Ectodermal cell (in vitro differentiated cells): ENCODE results near the gene SLC39A3.

Experiments
- H3K27ac ChIP-seq: 2 replicates; pipeline ENCODE4 v1.7.0; 2013; ENCODE audit warnings: mild to moderate bottlenecking, low read depth, low read length; ENCODE audit not compliant: insufficient read depth, poor library complexity, severe bottlenecking
- H3K27me3 ChIP-seq: 2 replicates; pipeline ENCODE4 v1.7.0; 2013; ENCODE audit warnings: mild to moderate bottlenecking, low read length; ENCODE audit not compliant: insufficient read depth, control insufficient read depth, poor library complexity, severe bottlenecking
- H3K36me3 ChIP-seq: one replicate; pipeline ENCODE4 v1.7.0; 2013; ENCODE audit warnings: low read length; ENCODE audit not compliant: control insufficient read depth, insufficient read depth
- H3K4me1 ChIP-seq: one replicate; pipeline ENCODE4 v1.7.0; 2013; ENCODE audit warnings: low read length; ENCODE audit not compliant: control insufficient read depth, insufficient read depth
- H3K4me3 ChIP-seq: 2 replicates; pipeline ENCODE4 v1.7.0; 2013; ENCODE audit warnings: low read depth, low read length, control low read depth; ENCODE audit not compliant: insufficient read depth
- H3K9me3 ChIP-seq: 2 replicates; pipeline ENCODE4 v1.7.0; 2013; ENCODE audit warnings: mild to moderate bottlenecking, low read length, moderate library complexity; ENCODE audit not compliant: control insufficient read depth
- WGBS, 2 experiments: methylation state at CpG; one replicate each; pipeline ENCODE4 v1.1.7; 2013; ENCODE audit warnings: missing lambda C conversion rate in 2 of 2; 5-methylcytosine and 5-hydroxymethylcytosine counted together

SLC39A3 gene

DNA sequence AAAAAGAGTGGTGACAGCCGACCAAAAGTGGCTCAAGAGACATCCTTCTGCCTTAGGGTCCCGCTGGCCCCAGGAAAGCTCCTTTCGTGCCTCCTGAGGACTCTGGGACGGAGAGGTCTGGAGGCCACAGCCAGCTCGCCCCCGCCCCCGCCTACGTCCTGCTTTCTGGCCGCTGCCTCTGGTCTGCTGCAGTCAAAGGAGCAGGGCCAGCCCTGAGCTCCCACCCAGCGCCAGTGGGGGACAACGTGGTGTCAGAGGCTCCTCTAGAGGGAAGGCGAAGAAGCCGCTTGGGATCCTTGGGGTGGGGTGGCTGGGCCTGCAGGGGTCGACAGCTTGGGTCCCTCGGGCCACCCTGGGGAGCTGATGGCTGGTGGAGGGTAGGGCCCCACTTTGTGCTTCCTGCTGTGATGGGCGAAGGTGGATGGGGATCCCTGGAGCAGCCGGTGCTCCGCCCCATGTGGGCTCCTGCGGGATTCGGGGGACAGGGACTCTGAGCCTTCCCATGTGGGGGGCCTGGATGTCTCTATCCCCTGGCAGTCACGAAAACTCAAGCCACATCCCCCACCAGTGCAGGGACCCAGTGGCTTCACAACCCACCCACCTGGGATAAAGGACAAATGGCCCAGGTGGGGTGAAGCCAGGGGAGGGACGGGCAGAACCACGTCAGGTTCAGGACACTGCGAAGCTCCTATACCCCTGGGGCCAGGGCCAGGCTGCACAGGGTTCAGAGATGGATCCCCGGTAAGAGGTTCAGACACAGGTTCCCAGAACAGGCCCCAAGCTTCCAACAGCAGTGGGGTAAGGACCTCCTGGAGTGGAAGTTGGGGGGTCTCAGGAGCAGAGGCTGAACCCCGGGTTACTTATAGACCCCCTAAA lies 9.6 kb downstream of the SLC39A3 start:
- Histone ChIP-seq H3K36me3 (no peaks in the 10 kb centered on the region), H3K27ac (no peak overlapping the region), H3K27me3 (peaks cover 12% of the 10 kb centered on the region), H3K4me1 (peaks cover 3% of the 10 kb centered on the region), H3K9me3 (no peaks in the 10 kb centered on the region), H3K4me3 (no peak overlapping the region)
- 92 to 95% methylated on average over 26 of the region's 26 CpGs for WGBS, 2 experiments

DNA sequence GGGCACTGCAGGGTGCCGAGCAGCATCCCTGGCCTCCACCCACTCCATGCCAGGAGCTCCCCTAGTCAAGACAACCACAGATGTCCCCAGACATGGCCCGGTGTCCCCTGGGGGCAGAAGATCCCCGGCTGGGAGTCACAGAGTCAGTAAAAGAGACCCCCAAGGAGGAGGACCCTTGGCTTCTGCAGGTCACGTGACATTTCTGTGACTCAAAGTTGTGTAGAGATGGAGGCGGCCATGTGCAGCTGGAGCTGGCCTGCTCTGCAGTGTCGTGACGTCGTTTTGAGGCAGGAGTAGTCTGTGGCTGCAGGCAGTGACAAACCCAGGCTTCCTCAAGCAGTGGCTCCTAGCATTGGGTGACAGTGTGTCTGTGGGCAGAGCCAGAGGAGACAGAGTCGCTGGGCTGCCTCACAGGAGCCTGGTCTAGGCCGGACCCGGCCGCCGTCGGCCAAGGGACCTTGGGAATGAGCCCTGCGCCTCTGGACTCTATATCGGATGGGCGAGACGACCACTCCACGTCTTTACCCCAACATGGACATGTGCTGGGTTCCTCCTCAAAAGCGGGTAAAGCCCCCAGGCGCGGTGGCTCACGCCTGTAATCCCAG lies 10.9 kb downstream of the SLC39A3 start:
- H3K27ac ChIP-seq = no peak overlapping the region
- no peaks in the 10 kb centered on the region for H3K36me3 ChIP-seq
- H3K9me3 ChIP-seq = no peaks in the 10 kb centered on the region
- peaks cover 13% of the 10 kb centered on the region for H3K27me3 ChIP-seq
- no peak overlapping the region for H3K4me3 ChIP-seq
- 93% methylated on average over 23 of the region's 23 CpGs for WGBS, 2 experiments
- peaks cover 3% of the 10 kb centered on the region for H3K4me1 ChIP-seq

DNA sequence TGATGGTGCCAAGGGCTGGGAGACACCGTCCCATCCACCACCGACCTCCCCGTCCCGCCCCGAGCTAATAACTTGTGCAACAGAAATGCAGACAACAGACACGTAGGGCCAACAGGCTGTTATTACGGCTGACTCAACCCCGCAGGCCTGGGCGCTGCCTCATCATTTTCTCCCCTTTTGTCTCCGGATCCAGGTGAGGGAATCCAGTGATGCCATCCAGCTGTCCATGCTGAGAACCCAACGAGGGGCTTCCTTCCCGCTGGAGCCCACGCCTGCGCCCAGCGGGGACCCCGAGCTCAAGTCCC lies 12.2 kb downstream of the SLC39A3 start:
- peaks cover 20% of the 10 kb centered on the region for H3K27me3 ChIP-seq
- 84 to 85% methylated on average over 16 of the region's 16 CpGs for WGBS, 2 experiments
- no peak overlapping the region for H3K27ac ChIP-seq
- no peak overlapping the region for H3K4me3 ChIP-seq
- no peaks in the 10 kb centered on the region for H3K36me3 ChIP-seq
- H3K9me3 ChIP-seq = no peaks in the 10 kb centered on the region
- peaks cover 3% of the 10 kb centered on the region for H3K4me1 ChIP-seq

DNA sequence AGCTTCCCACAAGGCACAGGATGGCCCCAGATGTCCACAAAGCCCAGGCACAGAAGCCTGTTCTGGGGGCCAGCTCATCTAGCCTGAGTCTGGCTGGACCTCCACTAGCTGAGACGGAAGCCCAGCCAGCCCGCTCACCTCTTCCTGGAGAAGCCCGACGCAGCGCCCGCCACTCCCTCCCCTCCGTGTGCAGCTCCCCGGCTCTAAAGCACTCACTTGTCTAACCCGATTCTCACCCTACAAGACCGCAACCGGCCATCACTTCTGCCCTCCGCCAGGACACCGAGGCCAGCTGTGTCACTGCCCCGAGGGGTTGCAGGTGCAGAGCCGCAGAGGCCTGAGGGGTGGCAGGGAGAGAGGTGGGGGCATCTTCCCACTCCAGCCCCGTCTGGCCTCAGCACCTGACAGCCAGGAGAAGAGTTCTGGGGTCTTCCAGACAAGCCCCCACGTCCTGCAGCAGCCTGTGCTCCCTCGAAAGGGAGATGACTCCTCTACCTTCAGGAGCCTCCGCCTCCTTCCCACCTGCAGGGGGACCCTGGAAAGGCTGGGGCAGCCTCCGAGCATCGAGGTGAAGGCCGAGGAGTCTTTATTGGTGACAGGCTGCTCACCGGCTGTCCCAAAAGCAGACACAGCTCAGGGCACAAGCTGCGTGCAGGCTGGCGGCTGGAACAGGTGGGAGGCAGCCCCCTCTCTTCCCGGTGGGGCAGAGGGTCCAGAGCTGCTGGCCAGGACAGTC lies 12.7 kb downstream of the SLC39A3 start:
- Histone ChIP-seq H3K36me3 (no peaks in the 10 kb centered on the region), H3K4me3 (no peak overlapping the region), H3K27me3 (peaks cover 25% of the 10 kb centered on the region), H3K27ac (no peak overlapping the region), H3K9me3 (no peaks in the 10 kb centered on the region), H3K4me1 (peaks cover 3% of the 10 kb centered on the region)
- 47 to 49% methylated on average over 26 of the region's 26 CpGs for WGBS, 2 experiments

DNA sequence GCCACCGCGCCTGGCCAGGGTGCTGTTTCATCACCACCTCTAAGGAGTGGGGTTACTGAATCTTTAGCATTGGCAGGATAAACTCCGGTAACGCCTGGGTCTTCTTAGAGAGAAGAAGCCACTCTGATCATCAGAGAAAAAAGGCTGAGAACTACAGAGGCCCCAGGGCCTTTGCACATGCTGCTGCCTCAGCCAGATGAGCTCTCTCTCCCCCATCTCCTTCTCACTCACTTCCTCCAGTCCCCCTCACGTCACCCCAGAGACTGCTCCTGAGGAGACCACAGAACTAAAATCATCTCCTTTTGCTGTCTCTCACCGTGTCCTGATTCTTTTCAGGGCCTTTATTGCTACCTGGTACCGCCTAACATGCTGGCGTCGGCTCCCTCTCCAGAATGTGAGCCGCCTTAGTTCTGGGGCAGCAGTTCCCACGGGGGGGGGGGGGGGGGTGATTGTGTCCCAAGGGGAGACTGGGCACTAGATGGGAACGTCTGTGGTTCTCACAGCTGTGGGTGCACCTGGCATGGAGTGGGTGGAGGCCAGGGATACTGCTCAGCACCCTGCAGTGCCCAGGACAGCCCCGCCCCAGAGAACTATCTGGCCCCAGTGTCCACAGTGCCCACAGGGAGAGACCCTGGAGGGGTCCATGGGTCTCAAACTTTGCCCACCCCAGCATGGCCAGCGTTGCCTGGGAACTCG lies 13.5 kb downstream of the SLC39A3 start:
- Histone ChIP-seq H3K36me3 (no peaks in the 10 kb centered on the region), H3K4me1 (peaks cover 7% of the 10 kb centered on the region), H3K9me3 (no peaks in the 10 kb centered on the region), H3K27ac (no peak overlapping the region), H3K4me3 (no peak overlapping the region), H3K27me3 (peaks cover 33% of the 10 kb centered on the region)
- WGBS, 2 experiments = 84 to 86% methylated on average over 15 of the region's 15 CpGs

DNA sequence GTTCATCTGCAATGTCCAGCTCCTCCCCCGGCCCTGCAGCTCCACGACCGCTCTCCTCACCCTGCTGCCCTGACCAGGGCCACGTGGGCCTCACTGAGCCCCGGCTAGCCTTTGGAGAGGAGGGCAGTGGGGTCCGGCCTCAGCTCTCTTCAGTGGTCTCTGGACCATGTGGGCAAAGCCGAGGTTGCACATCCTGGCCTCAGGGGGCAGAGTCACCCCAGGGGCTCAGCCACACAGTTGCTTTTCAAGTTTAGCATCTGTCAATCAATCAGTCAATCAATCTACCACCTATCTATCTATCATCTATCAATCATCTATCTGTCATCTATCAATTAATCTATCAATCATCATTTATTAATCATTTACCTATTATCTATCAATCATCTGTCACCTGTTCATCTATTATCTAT lies 15.7 kb downstream of the SLC39A3 start:
- H3K4me3 ChIP-seq = no peak overlapping the region
- H3K27me3 ChIP-seq = peaks cover 43% of the 10 kb centered on the region
- peaks cover 19% of the 10 kb centered on the region for H3K4me1 ChIP-seq
- H3K36me3 ChIP-seq = no peaks in the 10 kb centered on the region
- H3K27ac ChIP-seq = no peak overlapping the region
- no peaks in the 10 kb centered on the region for H3K9me3 ChIP-seq
- WGBS, 2 experiments = 67 to 71% methylated on average over 7 of the region's 7 CpGs

DNA sequence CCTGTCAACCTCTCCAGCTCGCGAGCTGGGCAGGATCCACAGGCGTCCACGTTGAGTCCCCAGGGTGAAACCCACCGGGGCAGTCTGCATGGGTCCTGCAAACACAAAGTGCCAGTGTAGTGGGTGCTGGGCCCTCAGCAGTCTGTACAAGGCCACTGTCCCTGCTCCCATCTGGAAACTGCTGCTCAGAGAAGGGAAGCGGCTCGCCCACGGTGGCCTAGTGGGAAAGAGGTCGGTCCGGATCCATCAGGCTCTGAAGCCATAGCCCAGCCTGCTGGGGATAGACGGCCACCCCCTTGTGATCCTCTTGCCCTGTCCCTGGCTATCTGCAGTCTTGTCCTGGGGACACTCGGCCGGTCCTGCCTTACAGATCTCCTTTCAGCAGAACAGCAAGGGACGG lies 16.1 kb downstream of the SLC39A3 start:
- Histone ChIP-seq H3K9me3 (no peaks in the 10 kb centered on the region), H3K27me3 (peaks cover 43% of the 10 kb centered on the region), H3K27ac (no peak overlapping the region), H3K36me3 (no peaks in the 10 kb centered on the region), H3K4me3 (no peak overlapping the region), H3K4me1 (peaks cover 19% of the 10 kb centered on the region)
- 78 to 83% methylated on average over 14 of the region's 14 CpGs for WGBS, 2 experiments

DNA sequence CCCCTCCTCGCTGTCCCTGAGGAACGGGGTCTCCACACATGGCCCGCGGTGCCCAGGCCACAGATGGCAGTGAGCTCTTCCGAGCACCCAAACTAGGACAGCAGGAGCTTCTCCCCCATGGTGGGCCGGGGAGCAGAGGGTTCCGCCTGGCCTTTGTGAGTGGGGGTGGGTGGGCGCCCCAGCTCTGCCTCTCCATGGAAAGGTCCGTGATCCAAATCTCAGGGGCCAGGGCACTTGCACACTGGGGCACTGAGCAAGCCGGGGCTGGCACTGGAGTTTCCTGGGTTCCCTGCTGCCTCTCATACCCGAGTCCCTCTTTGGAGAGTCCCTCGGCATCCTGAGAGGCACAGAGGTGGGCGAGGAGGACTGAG lies 16.5 kb downstream of the SLC39A3 start:
- Histone ChIP-seq H3K9me3 (no peaks in the 10 kb centered on the region), H3K27ac (no peak overlapping the region), H3K27me3 (peaks cover 43% of the 10 kb centered on the region), H3K4me3 (no peak overlapping the region), H3K4me1 (peaks cover 19% of the 10 kb centered on the region), H3K36me3 (no peaks in the 10 kb centered on the region)
- 91 to 92% methylated on average over 13 of the region's 13 CpGs for WGBS, 2 experiments

DNA sequence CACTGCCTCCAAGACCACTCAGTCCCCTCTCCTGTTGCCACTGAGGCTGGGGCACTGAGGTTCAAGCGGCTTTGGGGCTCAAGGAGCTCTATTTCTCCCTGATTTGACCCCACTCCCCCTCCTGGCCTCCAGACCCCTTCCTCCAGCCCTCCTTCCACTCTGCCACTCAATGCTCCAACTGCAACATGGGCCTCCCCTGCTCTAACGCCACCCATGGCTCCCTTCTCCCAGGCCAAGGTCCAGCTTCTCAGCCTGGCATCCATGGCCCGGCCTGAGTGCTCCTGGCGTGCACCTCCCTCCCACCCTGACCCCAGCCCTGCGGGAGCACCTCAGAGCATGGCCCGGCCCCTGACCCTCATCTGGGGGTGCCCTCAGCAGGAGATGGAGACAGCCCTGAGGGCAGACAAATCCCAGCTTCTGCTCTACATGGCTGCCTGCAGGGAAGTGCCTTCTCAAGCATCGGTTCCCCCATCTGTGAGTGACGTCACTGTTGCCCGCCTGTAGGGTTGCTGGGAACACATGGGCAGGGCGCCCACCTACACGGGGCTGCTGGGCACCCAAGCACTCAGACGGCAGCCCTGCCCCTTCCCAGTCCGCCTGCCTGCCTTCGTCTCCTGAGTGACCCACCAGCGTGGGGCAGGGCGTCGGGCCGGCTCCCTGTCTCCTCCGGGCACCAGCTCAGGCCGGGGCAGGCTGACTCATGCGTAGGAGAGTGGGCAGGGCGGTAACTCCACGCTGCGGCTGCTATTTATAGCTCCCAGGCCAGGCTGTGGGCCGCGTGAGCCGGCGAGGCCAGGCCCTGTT lies 17.1 kb downstream of the SLC39A3 start:
- Histone ChIP-seq H3K9me3 (no peaks in the 10 kb centered on the region), H3K4me1 (peaks cover 19% of the 10 kb centered on the region), H3K36me3 (no peaks in the 10 kb centered on the region), H3K27ac (no peak overlapping the region), H3K27me3 (peaks cover 43% of the 10 kb centered on the region), H3K4me3 (no peak overlapping the region)
- 80 to 82% methylated on average over 28 of the region's 28 CpGs for WGBS, 2 experiments
